ENCODE measurements around the gene CAB39L. TPM values are rescaled to one million over a fixed set of nuclear protein-coding genes. Genes with fewer than 3 reads are reported as not detected.
"Not testable (repeated sequence)": the region's sequence is repeated elsewhere in the genome, so short reads cannot be mapped to it uniquely, and the experiment has no call there.

Gene CAB39L
- total and polyA plus RNA-seq, 12 donors, result 7.1 to 33.2 (median 16.9) TPM

DNA sequence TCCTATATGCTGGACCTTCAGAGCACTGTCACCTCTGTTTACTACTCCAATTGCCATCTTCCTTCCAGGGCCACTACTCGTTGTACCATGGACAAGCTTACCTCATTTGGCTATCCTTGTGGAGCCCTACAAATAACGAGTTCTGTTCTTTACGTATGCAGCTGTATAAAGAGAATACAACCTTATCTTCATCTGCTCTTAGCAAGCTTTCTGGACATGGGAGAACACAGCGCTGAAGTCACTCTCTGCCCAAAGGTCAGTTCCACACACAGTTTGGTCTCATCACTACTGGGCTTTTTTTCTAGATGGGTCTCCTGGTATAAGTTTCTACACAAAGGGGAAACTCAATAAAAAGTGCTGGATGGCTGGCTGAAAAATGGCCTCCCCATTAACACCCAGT lies 107.2 kb downstream of the CAB39L start:
- Histone ChIP-seq H3K27ac (no peak overlapping the region), H3K9me3 (no peaks in the 10 kb centered on the region), H3K4me3 (no peak overlapping the region), H3K36me3 (peaks cover 0 to 23% (median 0%) of the 10 kb centered on the region in 9 donors), H3K27me3 (no peaks in the 10 kb centered on the region), H3K4me1 (no peaks in the 10 kb centered on the region)
- ATAC-seq, result no peak
- intact Hi-C loops (cut with DNase I), result no loop called here
- TF ChIP-seq, protein P1, sequence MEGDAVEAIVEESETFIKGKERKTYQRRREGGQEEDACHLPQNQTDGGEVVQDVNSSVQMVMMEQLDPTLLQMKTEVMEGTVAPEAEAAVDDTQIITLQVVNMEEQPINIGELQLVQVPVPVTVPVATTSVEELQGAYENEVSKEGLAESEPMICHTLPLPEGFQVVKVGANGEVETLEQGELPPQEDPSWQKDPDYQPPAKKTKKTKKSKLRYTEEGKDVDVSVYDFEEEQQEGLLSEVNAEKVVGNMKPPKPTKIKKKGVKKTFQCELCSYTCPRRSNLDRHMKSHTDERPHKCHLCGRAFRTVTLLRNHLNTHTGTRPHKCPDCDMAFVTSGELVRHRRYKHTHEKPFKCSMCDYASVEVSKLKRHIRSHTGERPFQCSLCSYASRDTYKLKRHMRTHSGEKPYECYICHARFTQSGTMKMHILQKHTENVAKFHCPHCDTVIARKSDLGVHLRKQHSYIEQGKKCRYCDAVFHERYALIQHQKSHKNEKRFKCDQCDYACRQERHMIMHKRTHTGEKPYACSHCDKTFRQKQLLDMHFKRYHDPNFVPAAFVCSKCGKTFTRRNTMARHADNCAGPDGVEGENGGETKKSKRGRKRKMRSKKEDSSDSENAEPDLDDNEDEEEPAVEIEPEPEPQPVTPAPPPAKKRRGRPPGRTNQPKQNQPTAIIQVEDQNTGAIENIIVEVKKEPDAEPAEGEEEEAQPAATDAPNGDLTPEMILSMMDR (IDR thresholded peaks at IDR 0.05), result no peak
- WGBS, 2 donors, result 78 to 86% methylated on average over 4 of the region's 4 CpGs
- DNase-seq, result no peak

DNA sequence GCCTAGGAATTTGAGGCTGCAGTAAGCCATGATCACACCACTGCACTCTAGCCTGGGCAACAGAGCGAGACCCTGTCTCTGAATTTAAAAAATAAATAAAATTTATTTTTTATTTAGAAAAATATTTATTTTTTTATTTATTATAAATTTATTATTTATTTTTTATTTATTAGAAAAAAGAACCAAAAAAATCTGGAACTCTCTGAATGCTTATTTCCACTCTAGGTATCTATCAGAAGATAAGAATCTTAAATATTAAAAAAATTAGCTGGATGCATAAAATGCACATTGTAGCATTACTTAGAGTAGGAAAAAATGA lies 113.4 kb downstream of the CAB39L start:
- no peaks in the 10 kb centered on the region for H3K9me3 ChIP-seq
- ATAC-seq (no peak), DNase-seq (no peak)
- H3K36me3 ChIP-seq, result peaks cover 0 to 27% (median 0%) of the 10 kb centered on the region in 9 donors
- no peak overlapping the region for H3K4me3 ChIP-seq
- H3K27ac ChIP-seq, result no peak overlapping the region
- intact Hi-C loops (cut with DNase I), result no loop called here
- no peaks in the 10 kb centered on the region for H3K27me3 ChIP-seq
- TF ChIP-seq, protein P1 (IDR thresholded peaks at IDR 0.05), result no peak
- WGBS, 2 donors, result 98 to 100% methylated on average over 1 of the region's 1 CpG
- peaks cover 0 to 8% (median 0%) of the 10 kb centered on the region in 9 donors for H3K4me1 ChIP-seq

DNA sequence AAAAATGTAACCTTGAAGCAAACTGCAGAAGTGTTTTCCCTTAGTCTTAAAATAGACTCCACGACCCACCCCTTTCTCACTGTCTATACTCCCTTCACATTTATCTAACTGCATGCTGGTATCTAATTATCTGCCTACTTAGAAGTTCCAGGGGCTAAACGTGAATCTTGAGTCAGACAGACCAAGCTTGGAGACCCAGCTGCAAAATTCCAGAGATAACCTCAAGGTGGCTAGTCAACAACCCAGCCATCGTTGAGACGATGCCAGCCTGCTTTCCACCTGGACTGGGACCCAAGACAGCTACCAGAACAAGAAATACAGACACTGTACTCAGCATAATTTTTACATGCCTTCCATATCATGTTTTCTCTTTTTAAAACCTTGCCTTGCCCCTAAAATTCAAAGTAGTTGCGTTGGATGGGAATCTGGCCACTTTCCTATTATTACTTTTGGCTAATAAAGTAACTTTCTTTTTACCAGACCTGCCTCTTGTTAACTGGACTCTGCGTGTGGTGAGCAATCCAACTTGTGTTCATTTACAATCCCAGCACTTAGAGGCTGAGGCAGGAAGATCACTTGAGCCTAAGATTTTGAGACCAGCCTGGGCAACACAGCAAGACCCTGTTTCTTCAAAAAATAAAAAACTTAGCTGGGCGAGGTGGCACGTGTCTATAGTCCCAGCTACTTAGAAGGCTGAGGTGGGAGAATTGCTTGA lies 113.9 kb downstream of the CAB39L start:
- Histone ChIP-seq H3K27ac (no peak overlapping the region), H3K9me3 (no peaks in the 10 kb centered on the region), H3K27me3 (no peaks in the 10 kb centered on the region), H3K36me3 (peaks cover 0 to 27% (median 0%) of the 10 kb centered on the region in 9 donors), H3K4me3 (no peak overlapping the region), H3K4me1 (peaks cover 0 to 8% (median 0%) of the 10 kb centered on the region in 9 donors)
- 60 to 69% methylated on average over 8 of the region's 8 CpGs for WGBS, 2 donors
- TF ChIP-seq, protein P1 (IDR thresholded peaks at IDR 0.05), result no peak
- DNase-seq, result no peak
- no peak for ATAC-seq
- intact Hi-C loops (cut with DNase I), result no loop called here

DNA sequence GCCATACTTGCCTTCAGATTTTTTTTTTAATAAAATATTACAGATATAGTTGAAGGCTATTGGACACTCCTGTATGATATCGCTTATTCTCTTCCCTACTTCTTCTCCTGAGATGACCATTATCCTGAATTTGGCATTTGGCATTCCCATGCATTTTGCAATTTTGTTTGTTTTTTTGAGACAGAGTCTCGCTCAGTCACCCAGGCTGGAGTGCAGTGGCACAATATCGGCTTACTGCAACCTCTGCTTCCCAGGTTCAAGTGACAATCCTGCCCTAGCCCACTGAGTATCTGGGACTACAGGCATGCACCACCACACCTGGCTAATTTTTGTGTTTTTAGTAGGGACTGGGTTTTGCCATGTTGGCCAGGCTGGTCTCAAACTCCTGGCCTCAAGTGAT lies 116.7 kb downstream of the CAB39L start:
- 98 to 99% methylated on average over 3 of the region's 3 CpGs for WGBS, 2 donors
- intact Hi-C loops (cut with DNase I); H3K27ac ChIP-seq: not testable (repeated sequence)

DNA sequence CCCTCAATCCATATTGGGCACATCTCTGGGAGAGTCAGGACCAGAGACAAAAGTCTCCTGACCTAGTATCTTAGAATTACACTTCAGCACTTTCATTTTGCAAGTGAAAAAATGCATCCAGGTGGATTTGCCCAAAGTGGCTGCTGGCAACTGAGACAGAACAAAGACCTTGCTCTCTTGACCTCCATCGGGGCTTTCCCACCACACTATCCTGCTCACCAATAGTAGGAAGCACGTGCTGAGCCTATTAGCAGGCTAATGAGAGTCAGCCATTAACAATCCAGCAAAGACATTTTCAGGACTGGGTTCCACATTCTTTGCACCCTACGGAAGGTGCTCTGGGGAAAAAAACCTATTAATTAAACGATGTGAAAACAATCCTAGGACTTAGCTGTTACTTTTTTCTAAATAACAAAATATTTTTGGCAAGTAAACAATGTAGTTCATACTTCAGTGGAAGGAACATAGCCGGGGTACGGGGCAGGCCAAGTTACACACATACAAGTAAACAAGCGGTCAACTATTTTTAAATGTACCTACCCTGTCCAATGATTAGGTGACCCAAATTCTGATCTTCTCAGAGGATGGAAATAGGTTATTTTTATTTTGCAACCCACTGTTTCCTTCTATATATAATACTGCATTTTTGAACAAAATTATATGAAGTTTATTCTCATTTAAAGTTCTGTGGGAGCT lies 117.5 kb downstream of the CAB39L start:
- Histone ChIP-seq H3K4me3 (no peak overlapping the region), H3K36me3 (peaks cover 0 to 33% (median 0%) of the 10 kb centered on the region in 9 donors), H3K9me3 (no peaks in the 10 kb centered on the region), H3K27me3 (no peaks in the 10 kb centered on the region), H3K27ac (no peak overlapping the region), H3K4me1 (peaks cover 0 to 20% (median 0%) of the 10 kb centered on the region in 9 donors)
- DNase-seq (no peak), ATAC-seq (no peak)
- intact Hi-C loops (cut with DNase I), result no loop called here
- 66 to 68% methylated on average over 7 of the region's 7 CpGs for WGBS, 2 donors
- TF ChIP-seq, protein P1 (IDR thresholded peaks at IDR 0.05), result no peak

More for the DNA sequence above, 116.7 kb downstream of the CAB39L start:
- not testable (repeated sequence) for DNase-seq, ATAC-seq, H3K4me3 ChIP-seq, H3K27me3 ChIP-seq, H3K9me3 ChIP-seq
- H3K4me1 ChIP-seq, result peaks cover 0 to 19% (median 0%) of the 10 kb centered on the region in 9 donors
- H3K36me3 ChIP-seq, result peaks cover 0 to 35% (median 0%) of the 10 kb centered on the region in 9 donors
